HL-60/S4 (cell line): ENCODE results near the gene RNF225.
"Not testable (repeated sequence)": the region's sequence is repeated elsewhere in the genome, so short reads cannot be mapped to it uniquely, and the experiment has no call there.

Source experiments
- in situ Hi-C: fragments of 300-500 bp; cut with MboI; formaldehyde crosslinking; loops from 2 replicates; pipeline ENCODE4 v1.14.3; 2022; ENCODE audit warnings: low sequenced_read_pairs

The RNF225 gene

DNA sequence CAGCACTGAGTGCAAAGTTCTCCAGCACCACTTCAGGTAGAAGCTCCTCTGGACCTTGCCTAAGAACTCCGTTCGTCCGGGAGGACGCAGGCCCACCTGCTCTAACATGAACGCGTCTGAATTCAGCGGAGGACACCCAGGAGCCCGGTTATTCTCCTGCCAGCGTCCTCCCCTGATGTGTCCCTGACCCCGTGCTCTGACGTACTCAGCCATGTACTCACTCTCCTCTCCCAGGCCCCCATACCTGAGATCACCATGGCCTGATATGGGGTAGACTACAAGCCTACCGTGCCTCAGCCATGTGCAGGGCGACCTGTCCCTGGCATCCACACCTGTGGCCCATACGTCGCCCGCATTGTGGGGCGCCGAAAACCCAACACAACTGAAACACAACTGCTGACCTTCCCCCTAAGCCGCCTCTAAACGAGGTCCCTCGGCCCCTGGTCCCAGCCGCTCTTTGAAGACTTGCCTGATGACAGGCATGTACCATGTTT is 12.2 kb downstream of the RNF225 start:
- in situ Hi-C loops: no loop called here

DNA sequence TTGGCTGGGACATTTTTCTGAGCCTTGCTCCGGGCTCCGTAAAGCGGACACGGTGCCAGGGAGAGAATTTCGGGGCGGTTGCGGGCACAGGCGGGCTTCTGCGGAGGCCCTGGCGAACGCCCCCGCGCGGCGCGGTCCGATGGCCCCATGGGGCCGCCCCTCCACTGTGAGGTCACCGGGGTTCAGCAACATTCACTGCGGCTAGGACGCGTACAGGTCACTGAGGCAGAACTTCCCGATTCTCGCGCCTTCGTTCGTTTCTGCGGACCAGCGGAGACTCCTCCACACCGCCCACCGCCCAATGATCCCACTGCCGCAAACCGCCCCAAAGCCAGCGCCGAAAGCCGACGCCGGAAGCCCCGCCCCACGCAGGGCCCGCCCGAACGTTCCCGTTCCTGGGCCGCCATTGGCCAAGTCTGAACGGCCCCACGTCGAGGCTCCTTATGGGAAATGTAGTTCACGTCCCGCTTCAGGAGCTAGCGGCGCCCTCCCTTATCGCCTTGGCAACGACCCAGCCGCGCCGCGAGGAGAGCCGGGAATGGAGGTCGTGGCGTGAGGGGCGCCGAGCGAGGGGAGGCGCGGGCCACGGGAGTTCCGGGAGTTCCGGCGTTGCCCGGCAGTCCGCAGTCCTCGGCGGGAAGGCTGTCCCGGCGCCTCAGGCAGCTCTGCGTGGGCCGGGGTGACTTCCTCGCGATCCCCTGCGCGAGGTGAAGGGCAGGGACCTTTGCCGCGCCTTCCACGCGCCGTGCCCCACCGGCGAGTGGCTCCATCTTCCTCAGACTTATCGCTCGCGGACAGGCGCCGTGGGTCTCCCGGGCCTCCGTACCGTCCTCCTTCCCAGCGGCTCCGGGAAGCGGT is 12.9 kb downstream of the RNF225 start, which contains the start of gene ZNF584:
TSS of gene ZNF584 (plus strand) at position 498 of the 858 bp plus-strand sequence. CDS start 499 bp downstream, outside the sequence.
- in situ Hi-C loops: no loop called here

DNA sequence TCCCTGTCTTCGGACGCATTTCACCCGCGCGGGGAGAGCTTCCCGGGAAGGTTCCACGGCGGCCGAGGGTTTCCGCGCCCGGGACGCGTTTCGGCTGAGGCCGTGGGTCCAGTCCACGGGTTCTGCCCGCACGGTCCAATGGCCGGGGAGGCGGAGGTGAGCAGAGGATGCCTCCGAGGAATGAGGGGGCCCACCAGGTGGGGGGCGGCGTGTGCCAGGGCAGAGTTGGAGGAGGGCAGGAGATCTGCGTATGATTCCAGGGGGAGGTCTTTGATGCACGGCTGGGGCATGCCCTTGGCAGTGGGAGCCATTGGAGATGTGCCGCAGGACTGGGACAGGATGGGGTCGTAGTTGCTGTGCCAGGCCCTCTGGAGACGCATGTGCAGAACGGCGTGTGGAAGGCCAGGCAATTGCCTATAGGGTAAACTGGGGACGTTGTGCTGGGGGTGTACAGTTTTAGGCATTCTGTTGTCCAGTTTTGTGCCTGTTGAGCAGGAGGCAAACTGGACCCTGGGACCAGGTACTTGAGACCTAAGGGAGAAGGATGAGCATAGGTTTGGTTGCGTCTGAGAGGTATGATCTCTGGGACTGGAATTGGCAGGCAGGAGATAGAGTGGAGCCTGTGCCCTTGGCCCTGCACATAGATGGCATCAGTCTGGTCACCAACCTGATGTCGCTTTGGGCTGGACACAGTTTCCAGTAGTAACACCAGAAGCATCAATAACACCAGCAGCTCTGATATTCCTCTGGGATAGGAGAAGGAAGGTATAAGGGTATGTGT is 13.7 kb downstream of the RNF225 start:
- in situ Hi-C loops: no loop called here

DNA sequence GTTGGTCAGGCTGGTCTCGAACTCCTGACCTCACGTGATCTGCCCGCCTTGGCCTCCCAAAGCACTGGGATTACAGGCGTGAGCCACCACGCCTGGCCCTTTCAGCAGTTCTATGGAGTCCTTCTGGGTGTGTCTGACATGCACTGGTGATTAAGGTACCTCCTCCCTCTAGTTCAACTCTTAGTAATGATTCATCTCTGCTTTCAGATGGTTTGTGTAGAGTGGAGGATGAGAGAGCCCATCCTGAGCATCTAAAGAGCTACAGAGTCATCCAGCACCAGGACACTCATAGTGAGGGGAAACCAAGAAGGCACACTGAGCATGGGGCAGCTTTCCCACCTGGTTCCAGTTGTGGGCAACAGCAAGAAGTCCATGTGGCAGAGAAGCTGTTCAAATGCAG is 21.1 kb downstream of the RNF225 start:
- in situ Hi-C loops: no loop called here

DNA sequence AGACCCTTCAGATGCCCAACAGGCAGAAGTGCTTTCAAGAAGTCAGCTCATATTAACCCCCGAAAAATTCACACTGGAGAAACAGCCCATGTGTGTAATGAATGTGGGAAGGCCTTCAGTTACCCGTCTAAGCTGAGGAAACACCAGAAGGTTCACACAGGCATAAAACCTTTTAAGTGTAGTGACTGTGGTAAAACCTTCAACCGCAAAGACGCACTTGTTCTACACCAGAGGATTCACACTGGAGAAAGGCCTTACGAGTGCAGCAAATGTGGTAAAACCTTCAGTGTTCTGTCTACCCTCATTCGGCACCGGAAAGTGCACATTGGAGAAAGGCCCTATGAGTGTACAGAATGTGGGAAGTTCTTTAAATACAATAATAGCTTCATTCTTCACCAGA is 21.6 kb downstream of the RNF225 start:
- in situ Hi-C loops: no loop called here

DNA sequence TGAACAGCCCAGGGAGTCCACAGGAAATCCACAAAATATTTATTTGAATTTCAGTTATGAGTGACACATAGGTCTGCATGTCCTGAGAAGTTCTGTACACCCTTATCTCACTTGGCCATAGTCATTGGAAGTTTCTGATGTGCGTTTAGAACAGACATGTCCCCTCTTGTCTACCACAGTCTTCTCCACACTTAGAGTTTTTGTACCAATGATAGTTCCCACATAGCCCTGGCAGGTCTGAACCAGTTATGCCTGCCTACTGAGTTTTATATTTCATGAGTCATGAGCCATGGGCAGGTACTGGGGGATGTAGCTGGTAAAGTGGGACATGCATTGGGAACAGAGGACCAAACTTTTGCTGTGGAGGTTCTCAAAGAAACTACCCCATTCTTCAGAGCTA is 33.2 kb downstream of the RNF225 start:
- in situ Hi-C loops: no loop called here

DNA sequence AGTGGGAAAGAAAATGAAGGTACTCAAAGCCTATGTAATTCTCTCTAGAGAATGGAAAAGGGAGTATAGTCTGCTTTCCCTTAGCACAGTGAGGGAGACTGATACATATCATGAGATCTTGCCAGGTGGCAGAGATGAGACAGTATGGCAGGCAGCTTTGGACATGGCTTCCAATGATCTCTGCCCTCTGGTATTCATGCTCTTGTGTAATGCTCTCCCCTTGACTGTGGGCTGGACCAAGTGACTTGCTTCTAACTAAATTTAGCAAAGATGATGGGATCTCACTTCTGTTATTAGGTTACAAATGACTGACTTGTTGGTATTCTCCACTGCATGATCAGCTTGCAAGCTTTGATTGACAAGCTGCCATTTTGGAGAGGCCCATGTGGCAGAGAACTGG is 34.3 kb downstream of the RNF225 start:
- in situ Hi-C loops: no loop called here

DNA sequence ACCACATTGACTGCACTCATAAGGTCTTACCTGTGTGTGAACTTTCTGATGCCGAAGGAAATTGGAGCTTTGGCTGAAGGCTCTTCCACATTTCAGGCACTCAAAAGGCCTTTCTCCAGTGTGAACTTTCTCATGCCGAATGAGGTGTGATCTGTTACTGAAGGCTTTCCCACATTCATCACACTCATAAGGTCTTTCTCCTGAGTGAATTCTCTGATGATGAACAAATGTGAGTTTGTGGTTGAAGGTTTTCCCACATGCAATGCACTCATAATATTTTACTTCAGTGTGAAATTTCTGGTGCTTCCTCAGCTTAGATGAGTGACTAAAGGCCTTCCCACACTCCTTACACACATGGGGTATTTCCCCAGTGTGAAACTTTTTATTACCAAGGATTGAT is 38.8 kb downstream of the RNF225 start:
- in situ Hi-C loops: no loop called here

DNA sequence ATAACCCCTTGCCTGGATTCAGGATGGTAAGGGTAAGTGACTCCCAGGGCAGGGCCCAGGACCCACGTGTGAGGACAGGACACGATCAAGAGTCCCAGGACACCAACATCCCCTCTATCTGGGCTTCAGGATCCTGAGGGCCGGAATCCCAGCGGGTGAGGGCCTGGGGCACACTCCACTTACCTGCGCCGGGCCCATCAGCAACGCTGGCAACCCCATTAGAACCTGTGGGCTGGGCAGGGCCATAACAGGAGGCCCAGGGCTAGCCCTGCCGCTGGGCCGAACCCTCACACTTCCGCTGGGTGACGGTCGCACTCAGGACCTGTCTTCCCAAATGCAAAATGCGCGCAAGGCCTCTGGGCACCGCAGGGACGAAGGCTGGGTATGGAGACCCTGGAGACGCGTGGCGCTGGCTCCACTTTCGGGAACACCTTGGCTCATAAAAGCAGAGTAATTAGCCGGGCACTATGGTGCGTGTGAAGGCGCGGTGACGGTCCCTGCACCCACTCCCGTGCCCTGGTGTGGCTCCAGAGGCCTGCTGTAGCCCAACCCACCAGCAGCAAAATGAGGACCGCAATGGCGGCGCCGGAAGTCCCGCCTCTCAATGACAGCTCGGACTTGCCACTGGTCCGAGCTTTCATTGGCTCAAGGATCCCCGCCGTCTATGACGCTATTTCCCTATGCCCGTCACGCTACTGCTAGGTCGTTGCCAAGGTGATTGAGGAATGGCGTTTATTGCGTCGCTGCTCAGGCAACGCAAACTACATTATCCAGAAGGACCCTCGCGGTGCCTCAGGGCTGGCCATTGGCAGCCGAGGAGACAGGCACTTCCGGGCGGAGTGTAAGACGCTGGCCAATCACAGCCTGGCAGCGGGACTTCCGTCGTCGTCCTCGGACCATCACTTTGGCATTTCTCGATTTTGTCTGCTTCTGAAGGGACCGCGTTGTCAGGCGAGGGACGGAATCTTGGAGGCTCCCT is 44.4 kb downstream of the RNF225 start, which contains the start of gene ZNF132:
TSS of gene ZNF132 (minus strand) at position 578 of the 979 bp plus-strand sequence. CDS start at position 246, 332 bp downstream.
- in situ Hi-C loops: no loop called here

DNA sequence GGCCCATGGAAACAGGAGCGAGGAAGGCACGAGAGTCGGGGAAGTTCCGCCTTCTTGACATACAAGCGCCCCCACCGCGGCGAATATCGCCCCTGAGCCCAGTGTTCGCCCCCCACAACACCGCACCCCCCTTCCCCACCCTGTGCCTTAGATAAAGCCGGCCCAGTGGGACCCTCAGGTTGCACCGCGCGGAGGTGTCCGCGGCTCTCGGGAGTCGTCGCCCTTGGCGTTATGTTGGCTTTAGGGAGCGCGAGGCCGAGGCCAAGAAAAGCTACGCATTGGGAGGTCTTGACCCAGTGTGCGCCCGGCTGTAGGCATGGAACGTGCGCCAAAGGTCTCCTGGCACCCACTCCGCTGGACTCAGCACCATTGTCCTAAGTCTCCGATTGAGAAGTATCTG is 45.1 kb downstream of the RNF225 start:
- in situ Hi-C loops: no loop called here

DNA sequence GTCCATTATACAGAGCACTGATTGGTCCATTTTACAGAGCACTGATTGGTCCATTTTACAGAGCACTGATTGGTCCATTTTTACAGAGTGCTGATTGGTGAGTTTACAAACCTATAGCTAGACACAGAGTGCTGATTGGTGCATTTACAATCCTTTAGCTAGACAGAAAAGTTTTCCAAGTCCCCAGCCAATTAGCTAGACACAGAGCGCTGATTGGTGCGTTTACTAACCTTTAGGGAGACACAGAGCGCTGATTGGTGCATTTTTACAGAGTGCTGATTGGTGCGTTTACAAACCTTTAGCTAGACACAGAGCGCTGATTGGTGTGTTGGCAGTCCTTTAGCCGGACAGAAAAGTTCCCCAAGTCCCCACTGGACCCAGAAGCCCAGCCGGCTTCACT is 47.5 kb downstream of the RNF225 start:
- in situ Hi-C loops: not testable (repeated sequence)
